WTC11 (cell line): ENCODE data around the gene LIPI. TPM values are rescaled to one million over a fixed set of nuclear protein-coding genes. Genes with fewer than 3 reads are reported as not detected.

Source experiments
- ATAC-seq: fragments of 200-7000 bp; cut with Tn5 transposase; 2 replicates; pipeline ENCODE4 v1.10.0; 2021; ENCODE audit warnings: mild to moderate bottlenecking, moderate library complexity
- CTCF ChIA-PET: fragments of 300-600 bp; sonication (Branson Sonifier 250); formaldehyde crosslinking; loops from one replicate; lab custom pipeline; 2021; ENCODE audit warnings: antibody characterized with exemption; lab: Charles Lee
- POLR2A ChIA-PET: fragments of 350-600 bp; sonication (Branson Sonifier 250); formaldehyde crosslinking; loops from one replicate; lab custom pipeline; 2021; ENCODE audit warnings: antibody characterized with exemption; lab: Charles Lee
- DNase-seq: peaks from one replicate; pipeline ENCODE4 v3.0.0; 2021; ENCODE audit warnings: low spot score
- H3K27ac Mint-ChIP-seq: 2 replicates; pipeline ENCODE4 v1.8.0; 2021; ENCODE audit warnings: mixed read lengths
- H3K27me3 Mint-ChIP-seq: 2 replicates; pipeline ENCODE4 v1.8.0; 2021; ENCODE audit warnings: low read depth, mild to moderate bottlenecking, moderate library complexity, mixed read lengths
- H3K36me3 Mint-ChIP-seq: 2 replicates; pipeline ENCODE4 v1.8.0; 2021; ENCODE audit warnings: mixed read lengths
- H3K4me1 Mint-ChIP-seq: 2 replicates; pipeline ENCODE4 v1.8.0; 2022; ENCODE audit warnings: mixed read lengths
- H3K4me3 Mint-ChIP-seq: 2 replicates; pipeline ENCODE4 v1.8.0; 2021; ENCODE audit warnings: mild to moderate bottlenecking, moderate library complexity, mixed read lengths
- H3K9me3 Mint-ChIP-seq: 2 replicates; pipeline ENCODE4 v1.8.0; 2021; ENCODE audit warnings: mixed read lengths
- AFF4 ChIP-seq: sonication (generic); formaldehyde crosslinking; IDR thresholded peaks from 2 replicates; pipeline ENCODE4 v1.8.1; 2023; ENCODE audit warnings: mild to moderate bottlenecking, missing genetic modification reagents, borderline replicate concordance
- ARID4B ChIP-seq: sonication (generic); formaldehyde crosslinking; IDR thresholded peaks from 2 replicates; pipeline ENCODE4 v1.8.0; 2023; ENCODE audit warnings: missing genetic modification reagents, mild to moderate bottlenecking, borderline replicate concordance
- CBFB ChIP-seq: sonication (generic); formaldehyde crosslinking; IDR thresholded peaks from 2 replicates; pipeline ENCODE4 v1.8.1; 2022; ENCODE audit warnings: mild to moderate bottlenecking, low read depth, missing genetic modification reagents
- CTCF ChIP-seq: fragments of 200-600 bp; IDR thresholded peaks from 2 replicates; pipeline ENCODE4 v1.8.0; 2022; ENCODE audit warnings: antibody characterized with exemption
- ESRRA ChIP-seq: sonication (generic); formaldehyde crosslinking; IDR thresholded peaks from 2 replicates; pipeline ENCODE4 v1.8.1; 2022; ENCODE audit warnings: mild to moderate bottlenecking, missing genetic modification reagents, borderline replicate concordance
- FOXP4 ChIP-seq: sonication (generic); formaldehyde crosslinking; IDR thresholded peaks from 2 replicates; pipeline ENCODE4 v1.8.0; 2022; ENCODE audit warnings: mild to moderate bottlenecking, missing genetic modification reagents
- HMGXB4 ChIP-seq: sonication (generic); formaldehyde crosslinking; IDR thresholded peaks from 2 replicates; pipeline ENCODE4 v1.8.1; 2023; ENCODE audit warnings: mild to moderate bottlenecking, moderate library complexity, missing genetic modification reagents
- IRF2 ChIP-seq: sonication (generic); formaldehyde crosslinking; IDR thresholded peaks from 2 replicates; pipeline ENCODE4 v1.8.0; 2022; ENCODE audit warnings: low read depth, missing genetic modification reagents, borderline replicate concordance
- MYBL2 ChIP-seq: sonication (generic); formaldehyde crosslinking; IDR thresholded peaks from 2 replicates; pipeline ENCODE4 v1.8.1; 2023; ENCODE audit warnings: mild to moderate bottlenecking, moderate library complexity, missing genetic modification reagents
- NR3C1 ChIP-seq: sonication (generic); formaldehyde crosslinking; conservative IDR thresholded peaks from 2 replicates; pipeline ENCODE4 v1.8.1; 2023; ENCODE audit warnings: low read depth, mild to moderate bottlenecking, missing genetic modification reagents
- PRDM15 ChIP-seq: sonication (generic); formaldehyde crosslinking; IDR thresholded peaks from 2 replicates; pipeline ENCODE4 v1.8.0; 2022; ENCODE audit warnings: missing genetic modification reagents
- STAT6 ChIP-seq: sonication (generic); formaldehyde crosslinking; conservative IDR thresholded peaks from 2 replicates; pipeline ENCODE4 v1.8.1; 2023; ENCODE audit warnings: mild to moderate bottlenecking, low read depth, missing genetic modification reagents, moderate library complexity
- ZMAT4 ChIP-seq: fragments of 250-450 bp; sonication (Bioruptor Pico); IDR thresholded peaks from 2 replicates; pipeline ENCODE4 v1.9.0; 2021; ENCODE audit warnings: mild to moderate bottlenecking
- ZNF396 ChIP-seq: fragments of 250-450 bp; sonication (Bioruptor Pico); IDR thresholded peaks from 2 replicates; pipeline ENCODE4 v1.8.0; 2021; ENCODE audit warnings: mild to moderate bottlenecking, moderate library complexity, borderline replicate concordance
- total RNA-seq: library from RNA; stranded (reverse); gene quantifications from 3 replicates; pipeline ENCODE4 v1.2.3, GENCODE V29; 2021

The LIPI gene
- total RNA-seq, 1 experiment from 2014 or later: not detected

- TF ChIP-seq FOXP4 (CRISPR knock-in tag) (no peak), ESRRA (CRISPR knock-in tag) (no peak), HMGXB4 (no peak), NR3C1 (no peak), CBFB (no peak), ZMAT4 (CRISPR knock-in tag) (no peak)
These were observed 126.7 kb downstream of the LIPI start (continued) for GRCh38 chr21:14084068-14084501.

GRCh38 chr21:14080764-14081096, 130.0 kb downstream of the LIPI start:
- no peak for ATAC-seq
- CTCF ChIA-PET: interaction anchor here (1.4 kb wide), 1 partner anchor 39 kb away, joined by 6 read pairs; no protein-coding TSS in a partner anchor
- Mint-ChIP-seq H3K4me1 (peaks cover 7% of the 10 kb centered on the region; the same call in 1 of the 2 replicates), H3K4me3 (no peak overlapping the region), H3K9me3 (0 out of 2 replicates have a peak, but pooled peaks cover 4% of the 10 kb centered on the region), H3K27me3 (no peaks in the 10 kb centered on the region), H3K27ac (no peak overlapping the region), H3K36me3 (peaks cover 6% of the 10 kb centered on the region; the same call in 1 of the 2 replicates)
- POLR2A ChIA-PET: interaction anchor here (0.8 kb wide), 1 partner anchor 14 kb away, joined by 3 read pairs; no protein-coding TSS in a partner anchor
- DNase-seq: no peak
- no peak for TF ChIP-seq IRF2
- no peak for TF ChIP-seq CTCF
- no peak for TF ChIP-seq MYBL2 (CRISPR knock-in tag)
- TF ChIP-seq STAT6: no peak
- TF ChIP-seq ARID4B (CRISPR knock-in tag): no peak
- no peak for TF ChIP-seq AFF4
- TF ChIP-seq ZNF396 (CRISPR knock-in tag): no peak
- TF ChIP-seq PRDM15 (CRISPR knock-in tag): no peak
